NCI-H2029 (cell line): ENCODE measurements around the gene AMBRA1.
"Not testable (repeated sequence)": the region's sequence is repeated elsewhere in the genome, so short reads cannot be mapped to it uniquely, and the experiment has no call there.

Source experiments
- DNase-seq: peaks from one replicate; lab custom pipeline; 2025; lab: John Stamatoyannopoulos, UW

Gene AMBRA1

DNA sequence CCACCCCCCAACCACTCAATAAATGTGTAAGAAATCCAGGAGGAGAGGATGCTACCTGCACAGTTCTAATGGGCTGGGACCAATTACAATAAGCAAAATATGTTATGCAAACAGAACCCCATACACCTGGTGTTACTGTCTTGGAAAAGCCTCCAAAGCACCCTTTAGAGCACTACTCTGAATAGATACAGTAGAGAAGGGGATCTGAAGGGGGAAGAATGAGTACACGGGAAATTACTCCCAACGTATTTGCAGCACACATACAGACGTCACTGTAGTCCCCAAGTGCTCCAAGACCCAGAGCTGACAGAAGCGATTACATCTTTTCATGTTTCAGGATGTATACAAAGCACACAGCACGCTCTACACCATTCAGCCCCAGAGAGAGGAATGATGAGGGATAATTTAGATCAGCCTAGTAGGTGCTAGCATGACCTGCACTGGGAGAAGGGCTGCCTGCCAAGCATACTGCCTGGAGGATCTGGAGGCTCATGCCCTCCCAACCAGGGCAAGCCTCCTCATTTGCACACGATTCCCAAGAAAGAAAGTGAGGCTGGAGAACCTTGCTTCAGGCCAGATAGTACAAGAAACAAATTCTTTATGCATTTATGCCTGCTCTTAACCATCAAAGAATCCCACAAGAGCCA, 63.8 kb downstream of the AMBRA1 start:
- no peak for DNase-seq

DNA sequence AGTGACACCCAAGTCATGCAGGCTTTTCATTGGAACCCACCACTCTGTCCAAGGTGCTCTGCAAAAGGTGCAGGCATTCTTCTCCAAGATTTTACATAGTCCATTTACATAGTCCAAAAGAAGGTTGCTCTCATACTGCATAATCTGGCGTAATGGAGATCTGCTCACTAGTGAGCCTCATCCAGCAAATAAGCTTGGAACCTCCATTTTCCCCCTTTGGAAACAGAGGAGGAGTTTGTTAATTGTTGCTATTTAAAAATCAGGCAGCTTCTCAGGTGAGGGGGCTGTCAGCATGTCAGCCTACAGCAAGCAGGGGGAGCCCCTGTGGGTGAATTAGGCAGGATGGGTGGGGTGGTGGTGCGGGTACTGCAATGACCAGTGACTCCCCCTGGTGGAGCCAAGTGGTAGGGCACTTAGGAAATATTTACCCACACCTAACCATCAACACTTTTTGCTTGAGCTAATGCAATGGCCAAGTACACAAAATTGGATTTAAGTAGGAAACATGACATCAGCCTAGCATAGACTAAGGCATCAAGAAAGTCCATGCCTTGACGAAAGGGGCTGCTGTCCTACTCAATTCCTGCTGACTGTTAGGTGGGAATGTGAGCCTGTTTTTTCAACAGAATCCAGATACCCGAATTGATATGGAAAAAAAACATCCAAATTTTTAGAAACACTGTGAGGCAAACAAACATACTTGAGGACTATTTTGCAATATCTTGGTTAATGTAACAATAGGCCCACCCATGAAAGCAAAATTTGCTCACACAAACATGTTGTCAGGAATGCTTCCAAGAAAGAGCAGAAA, 64.5 kb downstream of the AMBRA1 start:
- peak; percentile 31 for DNase-seq

DNA sequence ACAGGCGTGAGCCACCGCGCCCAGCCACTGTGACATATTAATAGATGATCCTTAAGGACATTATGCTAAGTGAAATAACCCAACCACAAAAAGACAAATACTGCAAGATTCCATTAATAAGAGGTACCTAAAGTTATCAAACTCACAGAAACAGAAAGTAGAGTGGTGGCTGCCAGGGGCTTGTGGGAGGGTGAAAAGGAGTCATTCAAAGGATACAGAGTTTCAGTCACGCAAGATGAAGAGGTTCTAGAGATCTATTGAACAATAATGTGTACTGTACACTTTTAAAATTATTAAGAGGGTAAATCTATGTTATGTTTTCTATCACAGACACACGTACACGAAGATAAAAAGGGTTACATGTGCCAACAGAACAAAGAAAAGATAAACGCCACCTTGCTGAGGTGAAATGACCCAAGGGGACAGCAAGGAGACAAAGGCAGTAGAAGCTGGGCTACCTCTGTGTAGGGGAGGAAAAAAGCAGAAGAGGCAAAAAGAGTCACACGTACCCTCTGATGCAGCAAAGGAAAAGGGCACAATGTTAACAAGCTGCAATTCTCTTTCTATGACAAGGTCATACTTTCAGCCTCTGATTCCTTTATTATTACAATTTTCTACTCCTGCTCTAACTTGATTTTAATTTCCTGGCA, 65.3 kb downstream of the AMBRA1 start:
- DNase-seq = no peak

DNA sequence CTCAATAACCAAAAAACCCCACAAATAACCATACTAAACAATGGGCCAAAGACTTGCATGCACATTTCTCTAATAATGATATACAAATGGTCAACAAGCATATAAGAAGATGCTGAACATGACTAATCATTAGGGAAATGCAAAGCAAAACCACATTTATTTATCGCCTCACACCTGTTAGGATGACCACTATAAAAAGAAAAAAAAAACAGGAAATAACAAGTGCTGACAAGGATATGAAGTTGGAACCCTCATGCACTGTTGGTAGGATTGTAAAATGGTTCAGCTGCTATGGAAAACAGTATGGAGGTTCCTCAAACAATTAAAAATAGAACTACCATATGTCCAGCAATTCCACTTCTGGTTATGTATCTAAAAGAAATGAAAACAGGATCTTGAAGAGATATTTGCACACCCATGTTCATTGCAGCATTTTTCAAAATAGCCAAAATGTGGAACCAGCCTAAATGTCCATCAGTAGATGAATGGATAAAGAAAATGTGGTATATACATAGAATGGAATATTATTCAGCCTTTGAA, 66.2 kb downstream of the AMBRA1 start:
- DNase-seq = no peak

GRCh38 chr11:46526216-46527215, 67.3 kb downstream of the AMBRA1 start:
- DNase-seq = no peak

GRCh38 chr11:46524201-46524770, 69.5 kb downstream of the AMBRA1 start:
- DNase-seq = no peak

DNA sequence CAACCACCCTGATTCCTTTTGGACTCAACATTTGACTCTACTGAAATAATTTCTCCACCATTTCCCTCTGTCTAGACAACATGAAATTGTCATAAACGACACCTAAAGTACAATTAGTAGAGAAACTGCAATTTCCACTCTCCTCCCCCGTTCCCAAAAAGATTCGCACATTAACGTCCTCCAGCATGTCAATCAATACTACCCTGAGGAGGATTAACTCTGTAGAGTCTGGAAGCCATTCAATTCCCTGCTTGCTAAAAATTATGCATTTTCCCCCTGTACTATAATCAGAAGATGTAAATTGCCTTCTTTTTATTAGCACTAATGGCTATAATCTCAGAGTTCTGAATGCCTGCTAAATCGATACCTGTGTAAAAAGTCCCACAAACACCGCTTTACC, 70.5 kb downstream of the AMBRA1 start:
- no peak for DNase-seq

DNA sequence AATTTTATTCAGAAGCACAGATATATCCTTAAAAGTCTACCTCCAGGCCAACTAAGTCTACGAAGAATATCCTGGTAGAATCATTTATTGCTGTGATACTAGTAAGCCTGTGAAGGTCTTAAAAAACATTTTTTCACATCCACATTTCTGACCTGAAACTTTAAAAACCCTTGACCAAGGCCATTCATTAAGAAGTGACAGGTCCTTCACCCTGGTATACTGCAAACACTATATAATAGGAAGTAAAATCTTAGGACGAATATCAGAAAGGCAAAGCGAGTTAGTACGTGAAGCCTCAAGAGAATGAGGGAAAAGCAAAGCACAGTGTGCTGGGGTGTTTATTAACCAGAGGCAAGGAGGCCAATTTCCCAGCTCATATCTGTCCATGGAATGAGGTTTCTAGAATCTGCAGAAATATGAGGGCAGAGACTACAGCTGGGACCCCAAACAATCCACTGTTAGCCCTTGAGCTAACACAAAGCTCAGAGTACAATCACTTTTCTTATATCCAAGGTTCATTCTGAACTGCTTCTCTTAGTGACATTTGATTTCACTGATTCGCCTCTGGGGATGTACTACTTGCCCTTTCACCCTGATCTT, 71.0 kb downstream of the AMBRA1 start:
- DNase-seq = no peak

GRCh38 chr11:46521961-46522681, 71.7 kb downstream of the AMBRA1 start:
- DNase-seq = no peak

DNA sequence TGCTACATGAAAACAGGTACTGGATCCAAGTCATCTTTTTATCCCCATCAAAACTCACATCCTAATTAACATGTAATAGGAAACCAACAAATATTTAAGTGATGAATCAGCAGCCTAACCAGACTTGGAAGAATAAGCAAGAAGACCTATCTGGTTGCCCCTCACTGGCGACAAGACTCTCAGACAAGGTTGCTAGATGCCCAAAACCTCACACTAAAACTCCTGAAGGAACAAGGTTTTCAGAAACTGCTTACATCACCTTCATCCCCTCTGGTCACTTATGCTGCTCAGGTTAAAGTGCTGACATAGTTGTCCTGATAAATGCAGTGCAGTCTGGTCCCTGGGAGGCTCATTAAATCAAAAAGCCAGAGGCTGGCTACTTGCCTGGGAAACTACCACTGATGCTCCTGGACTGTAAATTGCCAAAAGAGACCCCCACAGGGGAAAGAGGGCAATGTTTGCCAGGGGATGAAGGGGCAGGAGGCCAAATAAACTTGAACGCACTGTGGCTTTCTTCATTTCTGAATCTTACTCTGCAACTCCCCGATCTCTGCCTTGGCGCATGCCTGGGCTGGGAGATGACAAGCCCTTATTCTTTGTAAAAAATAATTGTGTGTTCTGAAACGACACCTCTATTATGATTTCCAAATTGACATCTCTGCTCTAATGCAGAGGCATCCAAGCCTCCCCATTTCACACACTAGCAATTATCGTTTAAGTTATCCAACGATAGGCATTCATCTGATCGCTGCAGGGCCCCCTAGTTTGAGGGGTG, 72.7 kb downstream of the AMBRA1 start:
- no peak for DNase-seq

DNA sequence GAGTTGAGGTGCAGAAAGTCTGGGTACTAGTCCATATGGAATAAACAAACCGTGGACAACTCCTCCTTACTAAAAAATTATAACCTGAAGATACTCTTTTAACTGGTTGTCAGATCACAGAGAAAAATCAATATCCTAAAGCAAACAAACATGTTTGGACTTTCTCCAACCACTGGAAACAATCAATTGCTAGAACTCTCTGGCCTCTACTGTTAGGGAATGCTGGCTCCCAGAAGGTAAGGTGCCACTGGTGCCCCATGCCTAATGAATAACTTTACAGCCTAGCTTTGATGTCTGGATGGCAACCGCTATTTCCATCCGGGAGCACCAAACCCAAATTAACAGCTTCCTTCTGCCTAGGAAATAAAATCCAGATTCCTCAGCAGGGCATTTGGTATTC, 74.5 kb downstream of the AMBRA1 start:
- DNase-seq = no peak

GRCh38 chr11:46518928-46519327, 74.9 kb downstream of the AMBRA1 start:
- DNase-seq = not testable (repeated sequence)

GRCh38 chr11:46514370-46514769, 79.5 kb downstream of the AMBRA1 start:
- DNase-seq = no peak

DNA sequence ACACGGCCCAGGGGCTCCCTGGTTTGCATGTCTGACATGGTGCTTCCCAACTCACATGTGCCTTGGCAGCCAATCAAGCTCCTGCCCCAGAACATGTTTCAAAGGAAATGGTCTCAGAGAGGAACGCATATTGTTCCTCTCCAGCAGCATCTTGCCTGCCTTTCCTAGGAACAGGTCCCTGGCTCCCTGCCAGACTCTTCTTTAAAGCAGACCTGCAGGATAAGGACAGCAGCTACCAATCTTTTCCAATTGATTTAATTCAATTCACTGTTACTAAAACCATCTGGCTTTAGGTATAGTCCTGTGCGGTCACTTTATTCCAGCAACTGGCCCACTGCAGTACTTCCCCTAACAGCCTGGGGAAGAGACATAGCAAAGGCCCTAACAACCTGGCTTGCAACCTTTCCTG, 79.9 kb downstream of the AMBRA1 start:
- peak; percentile 59 for DNase-seq

- no peak for DNase-seq
Measured at GRCh38 chr11:46512261-46512881, 81.5 kb downstream of the AMBRA1 start.

DNA sequence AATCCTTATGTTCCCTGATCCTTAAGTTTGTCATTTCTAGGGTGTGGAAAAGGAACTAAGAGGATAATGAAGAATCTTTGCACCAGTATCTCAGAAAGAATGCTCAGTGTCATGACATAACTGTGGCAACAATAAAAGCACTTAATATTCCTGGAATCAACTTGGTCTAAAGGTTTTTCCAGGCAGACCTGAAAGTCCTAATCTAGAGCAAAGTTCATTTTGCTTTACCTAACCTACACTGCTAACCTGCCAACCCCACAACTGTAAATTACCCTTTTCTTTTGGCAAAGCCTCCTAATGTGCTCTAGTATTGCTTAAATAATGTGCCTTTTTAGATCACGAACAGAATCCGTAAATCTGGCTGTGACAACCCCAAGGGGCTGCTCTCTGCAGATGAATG, 82.5 kb downstream of the AMBRA1 start:
- DNase-seq = no peak

DNA sequence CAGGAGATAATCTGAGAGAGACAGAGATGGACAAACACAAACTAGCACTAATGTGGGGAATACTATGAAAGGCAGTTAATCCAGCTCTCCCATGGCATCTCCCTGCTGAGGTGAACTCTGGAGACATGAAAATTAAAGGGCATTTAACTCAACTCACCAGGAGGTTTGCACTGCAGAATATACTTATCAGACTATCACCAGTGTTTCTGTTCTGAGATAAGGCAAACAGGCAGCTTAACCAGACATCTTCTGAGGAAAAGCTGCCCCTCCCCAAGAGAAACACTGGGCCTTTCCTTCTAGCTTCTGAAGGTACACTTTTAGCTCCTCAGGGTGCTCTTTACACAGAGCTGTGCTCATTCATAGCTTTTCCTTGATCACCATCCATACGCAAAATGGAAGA, 85.5 kb downstream of the AMBRA1 start:
- no peak for DNase-seq

GRCh38 chr11:46506483-46506791, 87.4 kb downstream of the AMBRA1 start:
- no peak for DNase-seq
